H54 (cell line): ENCODE data around the gene MYL7.

ENCODE experiments used
- DNase-seq: peaks from one replicate; pipeline ENCODE4 v3.0.0; 2011; ENCODE audit warnings: low spot score, mixed read lengths; ENCODE audit not compliant: insufficient read length
- FAIRE-seq: peaks from 3 replicates; lab custom pipeline; 2011; peaks lifted over from hg19 to GRCh38; lab: Jason Lieb, UNC
- POLR2A ChIP-seq: IDR thresholded peaks from 2 replicates; pipeline ENCODE4 v1.6.1; 2011; ENCODE audit warnings: low read depth, mild to moderate bottlenecking, low read length

The MYL7 gene

GRCh38 chr7:44150466-44150832, 9.3 kb upstream of the MYL7 start:
- no peak for FAIRE-seq
- no peak for TF ChIP-seq POLR2A
- DNase-seq, result no peak

DNA sequence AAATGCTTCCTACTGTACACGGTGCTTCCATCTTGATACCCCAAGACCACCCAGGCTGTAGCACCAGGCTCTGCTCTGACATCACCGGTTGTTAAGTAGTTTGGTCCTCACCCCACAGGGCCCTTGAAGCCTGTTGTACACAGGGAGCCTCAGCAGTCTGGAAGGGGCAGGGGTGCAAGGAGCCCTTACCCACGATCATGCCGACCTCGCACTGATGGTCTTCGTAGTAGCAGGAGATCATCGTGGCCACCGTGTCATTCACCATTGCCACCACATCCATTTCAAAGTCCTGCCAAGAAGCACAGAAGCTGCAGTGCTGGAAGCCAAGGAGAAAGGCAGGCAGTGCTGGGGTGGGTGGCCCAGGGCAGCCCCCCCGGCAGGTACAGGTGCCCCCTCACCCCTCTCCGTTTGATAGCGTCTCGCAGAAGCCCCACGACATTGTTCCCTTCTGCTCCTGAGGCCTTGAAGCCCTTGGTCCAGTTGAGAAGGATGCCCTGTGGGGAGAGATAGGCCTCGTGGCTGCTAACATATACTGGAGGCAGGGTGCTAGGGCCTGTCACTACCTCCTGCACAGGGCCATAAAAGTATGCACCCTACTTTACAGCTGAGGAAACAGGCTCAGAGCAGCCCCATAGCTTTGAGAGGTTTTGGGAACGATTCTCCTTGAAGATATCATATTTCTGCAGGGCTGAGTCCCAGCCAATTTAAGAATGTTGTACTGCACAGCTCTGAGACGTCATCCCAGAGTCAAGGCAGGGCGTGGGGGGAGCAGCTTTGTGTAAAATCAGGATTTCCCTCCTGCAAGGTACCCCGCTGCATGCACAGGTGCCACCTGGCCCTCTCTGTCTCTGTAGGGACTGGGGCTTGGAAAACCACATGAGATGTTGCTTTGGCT, 8.7 kb upstream of the MYL7 start:
- DNase-seq (no peak), FAIRE-seq (no peak)
- TF ChIP-seq POLR2A, result no peak

- TF ChIP-seq POLR2A, result no peak
- no peak for DNase-seq
- FAIRE-seq, result no peak
Measured at GRCh38 chr7:44148961-44149536, 7.9 kb upstream of the MYL7 start.

DNA sequence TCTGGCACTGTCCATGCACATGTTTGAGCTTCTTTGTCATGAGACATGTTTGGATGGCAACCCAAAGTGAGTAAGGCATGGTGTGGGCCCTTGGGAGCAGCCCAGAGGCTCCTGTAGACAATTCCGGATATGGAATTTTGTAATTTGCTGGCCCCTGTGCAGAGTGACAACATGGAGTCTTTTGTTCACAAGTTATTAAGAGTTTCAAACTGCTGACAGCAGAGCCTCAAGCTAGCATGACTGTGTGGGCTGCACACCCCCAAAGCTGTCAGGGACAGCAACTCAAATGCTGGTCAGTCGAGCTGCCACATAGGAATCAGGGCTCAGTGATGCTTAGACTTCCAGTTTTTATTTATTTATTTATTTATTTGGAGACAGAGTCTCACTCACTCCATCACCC, 7.0 kb upstream of the MYL7 start:
- no peak for TF ChIP-seq POLR2A
- FAIRE-seq (no peak), DNase-seq (no peak)

DNA sequence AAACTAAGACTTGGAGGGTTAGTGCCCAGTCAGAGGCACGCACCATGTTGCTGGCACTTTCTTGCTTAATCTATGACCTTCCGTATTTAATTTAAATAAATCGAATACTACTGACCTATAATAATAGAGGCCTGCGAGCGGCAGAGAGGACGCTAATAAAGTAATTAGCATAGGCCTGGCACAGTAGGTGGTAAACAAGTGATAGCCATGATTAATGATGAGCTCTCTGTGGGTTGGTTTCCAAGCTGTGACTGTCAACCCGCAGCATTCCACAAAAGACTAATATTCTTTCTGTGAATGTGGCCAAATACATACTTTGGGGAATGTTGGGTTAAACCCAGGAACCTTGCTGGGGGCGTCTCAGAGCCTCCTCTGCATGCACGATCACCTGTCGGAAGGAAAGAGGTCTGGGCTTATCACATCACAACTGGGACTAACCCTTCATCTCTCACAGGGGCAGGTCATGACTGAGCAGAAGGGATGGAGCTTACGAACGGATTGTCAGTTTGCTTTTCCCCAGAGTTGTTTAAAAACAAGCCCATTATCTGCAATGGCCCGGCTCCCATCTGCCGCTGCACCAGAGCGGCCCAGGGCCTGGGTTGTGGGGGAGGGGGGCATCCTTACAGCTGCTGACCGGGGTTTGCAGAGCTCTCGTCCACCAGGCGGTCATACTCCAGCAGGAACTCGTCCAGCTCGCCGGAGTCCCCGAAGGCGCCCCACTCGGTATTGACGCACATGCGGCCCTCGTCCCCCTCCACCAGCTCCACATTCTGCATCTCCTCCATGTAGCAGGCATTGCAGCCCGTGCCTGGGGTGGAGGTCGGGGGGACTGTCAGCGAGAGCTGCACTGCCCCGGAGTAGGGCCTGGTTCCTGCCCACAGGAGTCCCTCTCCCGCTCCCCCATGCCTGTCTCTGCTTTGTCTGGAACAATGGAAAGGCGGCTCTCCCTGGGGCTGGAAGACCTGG, 6.2 kb upstream of the MYL7 start:
- no peak for TF ChIP-seq POLR2A
- DNase-seq (no peak), FAIRE-seq (no peak)

GRCh38 chr7:44145969-44146911, 5.1 kb upstream of the MYL7 start:
- TF ChIP-seq POLR2A, result no peak
- no peak for FAIRE-seq
- DNase-seq, result peak; percentile 66

- TF ChIP-seq POLR2A, result no peak
- no peak for DNase-seq
- no peak for FAIRE-seq
Measured at GRCh38 chr7:44145479-44145968, 4.4 kb upstream of the MYL7 start.

DNA sequence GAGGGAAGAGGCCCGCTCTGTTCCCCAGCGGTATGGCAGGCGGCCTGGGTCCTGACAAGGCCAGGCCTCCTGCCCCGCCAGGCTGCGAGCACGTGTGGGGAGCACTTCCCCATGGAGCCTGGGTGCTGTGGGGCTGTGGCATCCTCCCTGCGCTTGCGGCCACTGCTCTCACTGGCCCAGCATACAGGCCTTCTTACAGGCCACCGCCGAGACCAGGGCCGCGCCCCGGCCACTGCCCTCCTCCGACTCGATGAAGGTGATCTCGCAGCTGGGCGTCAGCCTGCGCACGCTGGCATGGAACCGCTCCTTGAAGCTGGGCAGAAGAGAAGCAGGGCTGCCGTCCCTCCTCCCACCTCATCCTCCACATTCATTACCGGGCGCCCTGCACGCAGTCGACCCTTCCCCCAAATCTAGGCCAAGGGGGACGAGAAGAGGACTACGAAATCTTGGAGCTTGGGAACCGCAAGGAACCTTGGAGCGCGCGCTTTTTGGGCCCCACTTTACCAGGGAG, 3.9 kb upstream of the MYL7 start:
- no peak for TF ChIP-seq POLR2A
- FAIRE-seq (no peak), DNase-seq (no peak)

GRCh38 chr7:44144426-44144967, 3.4 kb upstream of the MYL7 start:
- FAIRE-seq (no peak), DNase-seq (no peak)
- no peak for TF ChIP-seq POLR2A

DNA sequence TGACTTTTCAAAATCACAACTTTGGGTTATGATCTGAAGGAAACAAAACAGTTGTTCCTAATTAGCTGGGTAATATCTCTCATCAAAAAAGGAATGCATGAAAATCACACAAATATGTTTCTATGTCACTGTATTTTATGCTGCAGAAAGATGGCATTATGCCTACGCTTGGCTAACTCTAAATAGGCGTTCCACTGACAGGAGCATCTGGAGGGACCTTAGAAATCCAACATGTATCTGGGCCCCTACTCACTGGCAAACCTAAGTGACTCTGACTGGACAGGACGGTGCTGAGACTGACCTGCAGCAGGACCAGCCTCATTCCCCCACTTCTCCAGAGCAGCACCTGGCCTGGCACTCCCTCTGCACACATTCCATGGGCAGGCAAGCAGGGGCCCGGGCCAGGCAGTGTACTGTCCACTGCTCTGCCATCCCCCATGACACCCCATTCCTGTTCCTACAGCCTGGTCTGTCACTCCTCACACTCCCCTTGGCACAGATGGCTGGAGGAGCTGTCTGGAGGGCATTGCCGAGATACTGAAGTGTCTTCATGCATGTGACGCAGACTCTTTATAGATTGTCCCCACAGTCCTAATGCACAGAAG, 2.6 kb upstream of the MYL7 start:
- DNase-seq, result no peak
- no peak for TF ChIP-seq POLR2A
- FAIRE-seq, result no peak

DNA sequence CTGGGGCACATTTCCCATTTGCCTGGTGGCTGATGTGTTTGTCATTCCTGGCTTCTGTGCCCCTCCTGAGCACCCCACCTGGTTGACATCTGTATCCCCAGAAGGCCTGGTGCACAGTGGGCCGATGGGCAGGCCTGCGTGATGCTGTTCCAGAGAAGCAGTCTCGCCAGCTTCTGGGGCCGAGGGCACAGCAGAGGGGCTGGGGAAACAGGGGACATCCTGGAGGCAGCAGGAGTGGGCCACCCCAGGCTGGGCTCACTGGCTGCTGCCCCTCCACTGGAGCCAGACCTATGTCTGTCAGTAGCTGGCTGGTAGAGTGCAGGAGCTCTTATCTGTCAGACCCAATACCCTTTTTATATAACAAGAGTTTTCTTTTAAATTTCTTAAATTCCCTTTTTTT, 896 bp upstream of the MYL7 start:
- DNase-seq, result no peak
- no peak for FAIRE-seq
- TF ChIP-seq POLR2A, result no peak

DNA sequence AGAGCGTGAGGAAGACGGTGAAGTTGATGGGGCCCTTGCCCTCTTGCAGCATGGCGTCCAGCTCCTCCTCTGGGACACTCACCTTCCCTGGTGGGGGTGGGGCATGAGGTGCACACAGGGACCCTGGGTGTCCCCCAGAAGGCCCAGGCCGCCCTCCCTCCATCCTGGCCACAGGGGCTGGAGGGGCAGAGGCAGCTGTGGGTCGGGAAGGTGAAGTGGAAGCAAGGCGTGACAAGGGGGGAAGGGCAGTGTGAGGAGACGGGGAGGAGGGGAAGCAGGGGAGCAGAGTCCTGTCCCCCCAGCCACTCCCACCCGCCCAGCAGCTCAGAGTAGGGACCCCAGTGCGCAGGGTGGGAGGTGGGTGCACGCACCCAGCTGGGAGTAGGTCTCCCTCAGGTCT, 791 bp downstream of the MYL7 start:
- no peak for FAIRE-seq
- TF ChIP-seq POLR2A, result no peak
- DNase-seq, result no peak
